Iris pigment epithelial cell (primary cell): ENCODE results near the gene INO80.
"Not testable (repeated sequence)": the region's sequence is repeated elsewhere in the genome, so short reads cannot be mapped to it uniquely, and the experiment has no call there.

Experiments used
- DNase-seq: peaks from one replicate; pipeline ENCODE4 v3.0.0-alpha.2; 2011; ENCODE audit warnings: low read depth

Gene INO80, protein sequence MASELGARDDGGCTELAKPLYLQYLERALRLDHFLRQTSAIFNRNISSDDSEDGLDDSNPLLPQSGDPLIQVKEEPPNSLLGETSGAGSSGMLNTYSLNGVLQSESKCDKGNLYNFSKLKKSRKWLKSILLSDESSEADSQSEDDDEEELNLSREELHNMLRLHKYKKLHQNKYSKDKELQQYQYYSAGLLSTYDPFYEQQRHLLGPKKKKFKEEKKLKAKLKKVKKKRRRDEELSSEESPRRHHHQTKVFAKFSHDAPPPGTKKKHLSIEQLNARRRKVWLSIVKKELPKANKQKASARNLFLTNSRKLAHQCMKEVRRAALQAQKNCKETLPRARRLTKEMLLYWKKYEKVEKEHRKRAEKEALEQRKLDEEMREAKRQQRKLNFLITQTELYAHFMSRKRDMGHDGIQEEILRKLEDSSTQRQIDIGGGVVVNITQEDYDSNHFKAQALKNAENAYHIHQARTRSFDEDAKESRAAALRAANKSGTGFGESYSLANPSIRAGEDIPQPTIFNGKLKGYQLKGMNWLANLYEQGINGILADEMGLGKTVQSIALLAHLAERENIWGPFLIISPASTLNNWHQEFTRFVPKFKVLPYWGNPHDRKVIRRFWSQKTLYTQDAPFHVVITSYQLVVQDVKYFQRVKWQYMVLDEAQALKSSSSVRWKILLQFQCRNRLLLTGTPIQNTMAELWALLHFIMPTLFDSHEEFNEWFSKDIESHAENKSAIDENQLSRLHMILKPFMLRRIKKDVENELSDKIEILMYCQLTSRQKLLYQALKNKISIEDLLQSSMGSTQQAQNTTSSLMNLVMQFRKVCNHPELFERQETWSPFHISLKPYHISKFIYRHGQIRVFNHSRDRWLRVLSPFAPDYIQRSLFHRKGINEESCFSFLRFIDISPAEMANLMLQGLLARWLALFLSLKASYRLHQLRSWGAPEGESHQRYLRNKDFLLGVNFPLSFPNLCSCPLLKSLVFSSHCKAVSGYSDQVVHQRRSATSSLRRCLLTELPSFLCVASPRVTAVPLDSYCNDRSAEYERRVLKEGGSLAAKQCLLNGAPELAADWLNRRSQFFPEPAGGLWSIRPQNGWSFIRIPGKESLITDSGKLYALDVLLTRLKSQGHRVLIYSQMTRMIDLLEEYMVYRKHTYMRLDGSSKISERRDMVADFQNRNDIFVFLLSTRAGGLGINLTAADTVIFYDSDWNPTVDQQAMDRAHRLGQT (N-terminal part only)

DNA sequence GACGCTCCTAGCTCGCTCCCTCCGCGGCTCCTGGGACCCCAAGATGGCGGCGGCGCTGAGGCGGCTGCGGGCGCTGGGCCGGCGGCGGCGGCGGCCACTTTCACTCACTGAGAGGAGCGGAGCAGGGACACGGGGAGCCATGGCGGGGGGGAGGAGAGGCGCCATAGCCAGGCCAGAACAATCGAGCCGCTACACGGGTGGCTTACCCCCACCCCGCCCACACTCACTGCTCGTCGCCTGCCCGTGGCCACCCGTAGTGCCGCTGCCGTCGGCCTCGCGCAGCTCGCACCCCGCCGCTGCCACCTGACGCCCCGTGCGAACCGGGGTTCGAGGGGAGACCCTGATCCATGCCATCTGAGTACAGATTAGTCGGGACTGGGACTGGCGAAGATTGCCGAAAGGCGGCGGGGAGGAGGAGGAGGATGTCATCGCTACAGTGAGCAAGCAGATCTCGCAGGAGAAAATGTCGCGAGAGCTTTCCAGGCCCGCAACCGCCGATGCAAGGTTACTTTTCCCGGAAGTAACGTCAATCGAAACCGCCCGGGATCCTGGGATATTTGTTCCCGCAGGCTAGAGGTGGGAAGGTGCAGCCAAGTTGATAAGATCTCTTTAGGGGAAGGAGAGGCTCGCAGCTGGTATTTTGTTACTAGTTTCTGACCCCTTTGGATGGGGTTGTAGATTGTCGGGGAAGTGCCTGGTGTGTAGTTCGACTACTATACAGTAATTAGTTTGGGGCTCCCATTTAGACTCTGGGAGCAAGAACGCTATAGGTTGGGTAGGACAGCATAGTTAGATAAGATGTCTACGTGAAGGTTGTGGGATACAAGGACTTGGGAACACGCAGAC is at the start of gene INO80:
INO80 (minus strand) TSS at position 165 of the 846 bp plus-strand sequence. CDS start 19,970 bp downstream, outside the sequence.
- peak; percentile 98 for DNase-seq

DNA sequence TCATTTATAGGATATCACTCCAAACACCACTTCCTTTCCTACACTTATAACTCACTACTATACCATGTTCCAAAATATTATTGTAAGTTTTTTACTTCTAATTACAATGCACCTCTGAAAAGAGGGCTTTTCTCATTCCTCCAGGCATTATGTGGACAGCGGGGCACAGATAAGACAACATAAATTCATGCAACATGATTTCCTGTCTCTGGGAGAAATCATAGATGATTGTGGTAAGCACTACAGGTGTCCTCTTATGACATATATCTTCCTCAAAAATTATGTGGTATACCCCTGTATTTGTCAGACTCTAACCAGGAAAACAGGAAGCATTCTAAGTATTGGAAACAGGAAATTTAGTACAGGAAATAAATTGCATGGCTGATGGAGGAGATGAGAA is 45.7 kb upstream of the INO80 start:
- DNase-seq, result no peak

DNA sequence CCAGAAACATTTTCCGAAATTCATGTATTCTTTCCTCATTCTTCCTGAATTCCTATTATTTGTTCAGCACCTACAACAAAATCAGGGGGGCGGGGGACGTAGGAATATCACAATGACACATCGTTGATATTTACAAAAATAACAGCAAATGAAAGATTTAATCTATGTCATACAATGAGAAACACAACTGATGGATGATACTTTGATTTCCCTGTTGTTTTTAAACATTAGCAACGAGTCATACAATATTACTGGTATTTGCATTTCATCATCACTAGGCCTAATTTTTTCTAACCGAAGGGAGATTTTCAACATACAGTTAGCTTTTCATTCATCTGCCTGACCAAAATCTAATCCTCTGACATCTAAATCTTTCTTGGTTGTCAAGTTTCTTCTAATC is 45.3 kb upstream of the INO80 start:
- DNase-seq, result peak; percentile 67

DNA sequence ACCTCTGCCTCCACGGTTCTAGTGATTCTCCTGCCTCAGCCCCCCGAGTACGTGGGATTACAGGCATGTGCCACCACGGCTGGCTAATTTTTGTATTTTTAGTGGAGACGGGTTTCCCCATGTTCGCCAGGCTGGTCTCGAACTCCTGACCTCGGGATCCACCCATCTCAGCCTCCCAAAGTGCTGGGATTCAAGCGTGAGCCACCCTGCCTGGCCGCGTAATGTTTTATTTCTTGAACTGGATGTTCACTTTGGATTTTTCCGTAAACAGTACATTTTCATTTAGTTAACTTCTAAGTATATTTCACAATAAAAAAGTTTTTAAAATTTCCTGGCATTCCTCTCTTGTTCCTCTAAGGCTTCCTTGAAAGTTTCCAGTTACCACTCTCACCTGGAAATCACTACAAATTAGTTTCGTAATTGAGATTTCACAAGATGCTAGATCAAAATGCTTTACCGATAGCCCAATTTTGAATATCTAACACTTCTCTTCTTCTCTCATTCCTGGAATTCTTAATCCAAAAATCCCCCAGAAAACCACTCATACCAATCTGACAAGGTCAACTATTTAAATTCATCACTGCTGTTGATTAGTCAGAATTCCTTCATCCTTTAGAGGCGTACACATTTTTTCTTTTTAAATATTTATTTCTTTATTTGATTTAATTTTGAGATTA is 44.7 kb upstream of the INO80 start:
- peak; percentile 56 for DNase-seq

DNA sequence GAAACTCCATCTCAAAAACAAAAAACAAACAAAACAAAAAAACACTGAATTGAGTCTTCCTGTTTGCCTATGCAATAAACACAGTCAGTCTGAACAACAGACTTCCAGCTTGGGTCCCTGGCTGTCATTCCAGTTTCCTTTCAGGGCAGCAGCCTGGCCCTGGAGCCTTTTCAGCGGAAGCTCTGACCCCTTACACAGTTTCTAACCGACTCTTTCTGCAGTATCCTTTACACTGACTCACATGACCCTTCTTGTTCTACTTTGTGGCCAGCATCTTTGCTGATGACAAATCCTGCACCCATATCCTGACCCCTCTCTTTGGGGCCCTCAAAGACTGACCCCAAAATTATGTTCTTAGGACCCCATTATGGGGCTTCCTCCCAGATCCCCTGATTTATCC is 38.3 kb upstream of the INO80 start:
- peak; percentile 7 for DNase-seq

DNA sequence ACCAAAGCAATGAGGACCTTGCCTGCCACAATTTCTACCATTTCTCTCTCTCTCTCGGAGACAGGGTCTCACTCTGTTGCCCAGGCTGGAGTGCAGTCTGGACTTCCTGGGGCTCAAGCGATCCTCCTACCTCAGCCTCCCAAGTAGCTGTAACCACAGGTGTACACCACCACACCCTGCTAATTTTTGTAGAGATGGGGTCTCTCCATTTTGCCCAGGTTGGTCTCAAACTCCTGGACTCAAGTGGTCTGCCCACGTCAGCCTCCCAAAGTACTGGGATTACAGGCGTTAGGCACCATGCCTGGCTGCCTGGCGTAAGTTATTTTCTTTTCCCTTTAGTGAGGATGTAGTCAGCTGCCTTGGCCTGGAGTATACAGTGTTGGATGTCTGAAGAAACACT is 37.7 kb upstream of the INO80 start:
- no peak for DNase-seq

DNA sequence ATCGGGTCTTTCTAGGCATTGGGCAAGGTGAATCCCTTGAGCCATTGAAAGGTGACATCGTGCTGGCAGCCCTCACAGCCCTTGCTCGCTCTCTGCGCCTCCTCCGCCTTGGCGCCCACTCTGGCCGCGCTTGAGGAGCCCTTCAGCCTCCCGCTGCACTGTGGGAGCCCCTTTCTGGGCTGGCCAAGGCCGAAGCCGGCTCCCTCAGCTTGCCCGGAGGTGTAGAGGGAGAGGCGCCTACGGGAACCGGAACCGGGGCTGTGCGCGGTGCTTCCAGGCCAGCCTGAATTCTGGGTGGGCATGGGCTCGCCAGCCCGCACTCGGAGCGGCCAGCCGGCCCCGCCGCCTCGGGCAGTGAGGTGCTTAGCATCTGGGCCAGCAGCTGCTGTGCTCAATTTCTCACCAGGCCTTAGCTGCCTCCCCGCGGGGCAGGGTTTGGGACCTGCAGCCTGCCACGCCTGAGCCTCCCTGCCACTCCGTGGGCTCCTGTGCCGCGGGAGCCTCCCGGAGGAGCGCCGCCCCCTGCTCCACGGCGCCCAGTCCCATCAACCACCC is 35.4 kb upstream of the INO80 start:
- no peak for DNase-seq

DNA sequence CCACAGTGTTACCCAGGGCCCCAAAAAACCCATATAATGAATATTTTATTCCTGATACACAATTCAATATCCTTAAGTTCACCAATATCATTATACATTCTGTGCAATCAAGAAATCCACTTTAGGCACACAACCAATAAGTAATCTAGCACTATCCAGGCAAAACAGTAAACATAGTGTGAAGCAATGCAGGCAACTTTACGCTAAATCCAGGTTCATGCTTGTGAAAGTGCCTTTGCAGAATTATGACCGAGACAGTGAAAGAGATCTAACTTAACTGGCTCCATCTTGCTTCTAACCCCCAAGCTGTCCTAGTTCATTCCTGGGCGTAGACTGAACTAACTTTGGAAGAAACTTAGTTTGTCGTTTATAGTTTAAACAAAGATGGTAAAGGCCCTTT is 34.2 kb upstream of the INO80 start:
- peak; percentile 5 for DNase-seq

DNA sequence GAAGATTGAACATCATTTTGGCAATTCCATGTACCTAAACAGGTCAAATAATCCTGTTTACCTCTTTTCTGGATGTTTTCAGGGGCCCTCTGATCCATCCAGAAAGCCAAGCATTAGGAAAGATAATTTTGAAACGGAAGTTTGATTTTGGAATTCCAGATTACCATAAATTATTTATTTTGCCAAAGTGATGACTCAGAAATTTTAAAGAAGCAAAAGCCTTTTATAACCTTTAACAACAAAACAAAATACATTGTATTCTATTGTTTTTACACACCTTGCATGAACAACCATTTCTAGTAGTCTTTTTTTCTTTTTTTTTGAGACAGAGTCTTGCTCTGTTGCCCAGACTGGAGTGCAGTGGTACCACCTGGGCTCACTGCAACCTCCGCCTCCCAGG is 32.0 kb upstream of the INO80 start:
- DNase-seq, result no peak

DNA sequence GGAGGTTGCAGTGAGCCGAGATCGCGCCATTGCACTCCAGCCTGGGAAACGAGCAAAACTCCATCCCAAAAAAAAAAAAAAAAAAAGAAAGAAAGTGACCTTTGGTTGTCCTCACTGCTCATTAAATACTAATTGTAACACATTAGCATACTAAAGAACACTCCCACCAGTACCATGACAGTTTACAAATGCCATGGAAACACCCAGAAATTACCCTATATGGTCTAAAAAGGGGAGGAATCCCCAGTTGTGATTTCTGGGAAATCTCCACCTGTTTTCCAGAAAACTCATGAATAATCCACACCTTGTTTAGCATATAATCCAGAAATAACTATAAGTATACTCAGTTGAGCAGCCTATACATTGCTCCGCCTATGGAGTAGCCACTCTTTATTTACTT is 23.5 kb upstream of the INO80 start:
- no peak for DNase-seq

DNA sequence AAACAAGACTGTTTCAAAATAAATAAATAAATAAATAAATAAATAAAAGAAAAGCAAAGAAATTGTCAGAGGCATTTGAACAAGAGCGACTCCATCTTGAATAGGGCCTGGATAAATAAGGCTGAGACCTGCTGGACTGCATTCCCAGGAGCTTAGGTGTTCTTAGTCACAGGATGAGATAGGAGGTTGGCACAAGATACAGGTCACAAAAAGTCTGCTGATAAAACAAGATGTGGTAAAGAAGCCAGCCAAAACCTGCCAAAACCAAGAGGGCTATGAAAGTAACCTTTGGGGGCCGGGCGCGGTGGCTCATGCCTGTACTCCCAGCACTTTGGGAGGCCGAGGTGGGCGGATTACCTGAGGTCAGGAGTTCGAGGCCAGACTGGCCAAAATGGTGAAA is 23.0 kb upstream of the INO80 start:
- DNase-seq, result not testable (repeated sequence)

DNA sequence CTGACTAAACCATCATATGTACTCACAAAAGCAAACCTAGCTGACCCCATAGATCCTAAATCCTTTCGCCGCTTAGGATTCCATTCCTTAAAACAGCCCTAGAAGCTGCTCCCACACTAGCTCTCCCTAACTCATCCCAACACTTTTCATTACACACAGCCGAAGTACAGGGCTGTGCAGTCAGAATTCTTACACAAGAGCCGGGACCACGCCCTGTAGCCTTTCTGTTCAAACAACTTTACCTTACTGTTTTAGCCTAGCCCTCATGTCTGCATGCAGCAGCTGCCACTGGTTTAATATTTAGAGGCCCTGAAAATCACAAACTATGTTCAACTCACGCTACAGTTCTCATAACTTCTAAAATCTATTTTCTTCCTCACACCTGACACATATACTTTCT is 19.5 kb upstream of the INO80 start:
- DNase-seq, result not testable (repeated sequence)

DNA sequence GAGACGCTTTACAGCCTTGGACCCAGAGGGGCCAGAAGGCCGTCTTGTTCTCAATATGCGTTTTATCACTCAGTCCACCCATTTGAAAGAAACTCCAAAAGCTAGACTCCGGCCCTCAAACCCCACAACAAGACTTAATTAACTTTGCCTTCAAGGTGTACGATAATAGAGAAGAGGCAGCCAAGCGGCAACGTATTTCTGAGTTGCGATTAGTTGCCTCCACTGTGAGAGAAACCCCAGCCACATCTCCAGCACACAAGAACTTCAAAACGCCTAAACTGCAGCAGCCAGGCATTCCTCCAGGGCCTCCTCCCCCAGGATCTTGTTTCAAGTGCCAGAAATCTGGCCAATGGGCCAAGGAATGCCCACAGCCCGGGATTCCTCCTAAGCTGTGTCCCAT is 17.4 kb upstream of the INO80 start:
- no peak for DNase-seq

DNA sequence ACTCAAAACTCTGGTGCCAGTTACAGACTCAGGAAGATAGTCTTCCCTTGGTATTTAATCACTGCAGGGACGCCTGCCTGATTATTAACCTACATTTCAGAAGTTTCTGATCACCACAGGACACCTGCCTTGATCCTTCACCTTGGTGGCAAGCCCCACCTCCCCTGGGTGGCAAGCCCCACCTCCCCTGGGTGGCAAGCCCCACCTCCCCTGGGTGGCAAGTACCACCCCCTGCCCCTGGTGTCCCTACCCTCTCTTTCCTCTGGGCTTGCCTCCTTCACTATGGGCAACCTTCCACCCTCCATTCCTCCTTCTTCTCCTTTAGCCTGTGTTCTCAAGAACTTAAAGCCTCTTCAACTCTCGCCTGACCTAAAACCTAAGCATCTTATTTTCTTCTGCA is 16.0 kb upstream of the INO80 start:
- not testable (repeated sequence) for DNase-seq

DNA sequence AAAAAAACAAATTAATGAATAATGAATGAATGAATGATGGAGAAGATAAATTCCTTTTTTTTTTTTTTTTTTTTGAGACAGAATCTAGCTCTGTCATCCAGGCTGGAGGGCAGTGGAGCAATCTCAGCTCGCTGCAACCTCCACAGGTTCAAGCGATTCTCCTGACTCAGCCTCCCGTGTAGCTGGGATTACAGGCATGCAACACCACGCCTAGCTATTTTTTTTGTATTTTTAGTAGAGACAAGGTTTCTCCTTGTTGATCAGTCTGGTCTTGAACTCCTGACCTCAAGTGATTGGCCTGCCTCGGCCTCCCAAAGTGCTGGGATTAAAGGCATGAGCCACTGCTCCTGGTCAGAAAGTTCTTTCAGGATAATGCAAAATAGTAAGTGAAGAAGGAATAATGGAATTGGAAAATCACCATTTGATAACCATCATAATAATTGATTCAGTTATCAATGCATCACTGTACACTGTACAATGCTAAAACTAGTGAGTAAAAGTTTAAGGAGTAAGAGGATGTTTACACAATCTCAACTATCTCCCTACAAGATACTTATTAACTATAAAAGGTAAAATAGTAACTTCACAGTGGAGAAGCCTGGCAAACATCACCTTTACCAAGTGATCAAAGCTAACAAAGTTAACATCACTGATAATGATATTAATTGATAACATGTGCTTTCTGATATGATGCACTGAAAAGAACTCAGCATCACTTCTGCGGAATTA is 12.3 kb upstream of the INO80 start:
- DNase-seq, result no peak

DNA sequence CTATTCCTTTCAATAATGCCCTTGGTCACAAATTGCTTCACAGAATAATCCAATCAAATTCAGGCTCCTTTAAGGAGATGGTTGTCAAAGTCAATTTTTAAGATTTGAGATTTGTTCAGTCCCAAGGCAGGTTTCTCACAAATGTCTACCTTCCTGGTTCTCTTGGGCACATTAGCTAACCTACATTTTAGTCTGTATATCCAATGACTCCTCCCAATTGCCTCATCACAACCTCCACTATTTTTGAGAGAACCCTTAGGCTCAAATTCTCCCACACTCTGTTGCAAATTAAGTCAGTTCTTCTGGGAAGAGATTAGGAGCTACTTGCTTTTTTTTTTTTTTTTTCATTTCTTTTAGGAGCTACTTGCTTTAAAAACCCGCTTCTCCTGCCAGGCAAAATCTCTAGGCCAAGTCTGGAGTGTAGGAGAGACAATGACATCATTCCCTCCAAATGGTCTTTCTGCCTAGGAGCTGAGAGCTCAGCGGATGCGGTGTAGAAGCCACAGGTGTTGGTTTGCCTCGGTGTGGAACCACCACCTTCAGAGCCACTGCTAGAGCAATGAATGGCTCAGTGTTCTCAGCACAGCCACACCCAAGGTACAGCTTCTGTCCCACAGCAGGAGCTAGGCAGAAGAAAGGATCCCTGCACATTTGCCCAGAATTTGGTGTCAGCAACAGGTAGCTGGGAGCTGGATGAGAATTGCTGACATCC is 10.0 kb upstream of the INO80 start:
- no peak for DNase-seq

DNA sequence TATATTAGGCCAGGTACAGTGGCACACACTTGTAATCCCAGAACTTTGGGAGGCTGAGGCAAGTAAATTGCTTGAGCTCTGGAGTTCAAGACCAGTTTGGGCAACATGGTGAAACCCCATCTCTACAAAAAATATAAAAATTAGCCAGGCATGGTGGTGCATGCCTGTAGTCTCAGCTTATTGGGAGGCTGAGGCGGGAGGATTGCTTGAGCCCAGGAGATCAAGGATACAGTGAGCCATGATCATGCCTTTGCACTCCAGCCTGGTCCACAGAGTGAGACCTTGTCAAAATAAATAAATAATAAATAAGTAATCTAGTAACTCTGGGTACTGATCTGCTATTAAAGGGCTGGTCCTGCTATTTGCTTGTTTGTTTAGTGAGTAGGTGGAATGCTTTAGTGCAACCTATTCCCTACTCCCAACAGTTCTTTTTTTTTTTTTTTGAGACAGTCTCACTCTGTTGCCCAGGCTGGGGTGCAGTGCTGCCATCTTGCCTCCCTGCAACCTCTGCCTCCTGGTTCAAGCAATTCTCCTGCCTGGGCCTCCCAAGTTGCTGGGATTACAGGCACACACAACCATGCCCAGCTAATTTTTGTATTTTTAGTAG is 9.1 kb upstream of the INO80 start:
- no peak for DNase-seq

DNA sequence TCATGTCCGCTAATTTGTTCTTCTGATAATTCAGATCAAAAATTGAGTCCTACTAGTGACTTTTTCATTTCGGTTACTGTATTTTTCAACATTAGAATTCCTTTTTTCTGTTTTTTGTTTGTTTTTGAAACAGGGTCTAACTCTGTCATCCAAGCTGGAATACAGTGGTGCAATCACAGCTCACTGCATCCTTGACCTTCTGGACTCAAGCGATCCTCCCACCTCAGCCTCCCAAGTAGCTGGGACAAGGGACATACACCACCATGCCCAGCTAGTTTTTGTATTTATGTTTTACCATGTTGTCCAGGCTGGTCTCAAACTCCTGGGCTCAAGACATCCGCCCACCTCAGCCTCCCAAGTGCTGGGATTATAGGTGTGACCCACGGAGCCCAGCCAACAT is 8.0 kb upstream of the INO80 start:
- no peak for DNase-seq

DNA sequence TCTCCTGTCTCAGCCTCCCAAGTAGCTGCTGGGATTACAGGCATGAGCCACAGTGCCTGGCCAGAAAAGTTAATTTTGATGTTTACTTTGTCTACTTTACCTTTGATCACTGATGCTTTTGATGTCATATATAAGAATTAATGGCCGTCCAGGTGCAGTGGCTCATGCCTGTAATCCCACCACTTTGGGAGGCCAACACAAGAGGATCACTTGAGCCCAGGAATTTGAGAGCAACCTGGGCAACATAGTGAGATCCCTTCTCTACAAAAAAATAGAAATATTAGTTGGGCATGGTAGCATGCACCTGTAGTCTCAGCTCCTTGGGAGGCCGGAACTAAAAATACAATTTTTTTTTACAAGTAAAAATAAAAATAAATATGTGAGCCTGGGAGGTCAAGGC is 6.8 kb upstream of the INO80 start:
- DNase-seq, result no peak
